NB4 (cell line): Measurements from ENCODE around the gene USP9X.
"Not testable (repeated sequence)": the region's sequence is repeated elsewhere in the genome, so short reads cannot be mapped to it uniquely, and the experiment has no call there.

Experiments used
- DNase-seq: peaks from one replicate; pipeline ENCODE4 v3.0.0; 2010; ENCODE audit warnings: low read depth
- H3K4me3 ChIP-seq: one replicate; pipeline ENCODE4 v1.5.1; 2011; ENCODE audit warnings: mild to moderate bottlenecking, low read depth, low read length, moderate library complexity
- CTCF ChIP-seq: IDR thresholded peaks from one replicate; pipeline ENCODE4 v1.5.1; 2012; ENCODE audit warnings: low read depth, low read length
- MAX ChIP-seq: IDR thresholded peaks from 2 replicates; pipeline ENCODE4 v1.6.1; 2011; ENCODE audit warnings: low read depth, low read length
- MYC ChIP-seq: IDR thresholded peaks from 2 replicates; pipeline ENCODE4 v1.6.1; 2011; ENCODE audit warnings: low read depth, low read length
- POLR2A ChIP-seq: IDR thresholded peaks from 2 replicates; pipeline ENCODE4 v1.6.1; 2011; ENCODE audit warnings: mild to moderate bottlenecking; ENCODE audit not compliant: insufficient read length; ENCODE audit errors: extremely low read depth

USP9X gene

GRCh38 chrX:41150043-41150442 lies 64.8 kb downstream of the USP9X start:
- TF ChIP-seq MAX (no peak), POLR2A (no peak), MYC (no peak), CTCF (no peak)
- no peak for DNase-seq
- H3K4me3 ChIP-seq: no peak overlapping the region

GRCh38 chrX:41151726-41152125 lies 66.5 kb downstream of the USP9X start:
- not testable (repeated sequence) for H3K4me3 ChIP-seq, DNase-seq

- TF ChIP-seq MAX (no peak), POLR2A (no peak), MYC (no peak), CTCF (no peak)
- no peak overlapping the region for H3K4me3 ChIP-seq
- DNase-seq: no peak
Observed at GRCh38 chrX:41152221-41152620, 67.0 kb downstream of the USP9X start.

- TF ChIP-seq CTCF: no peak
- no peak for TF ChIP-seq MAX
- TF ChIP-seq MYC: no peak
- no peak for TF ChIP-seq POLR2A
- no peak overlapping the region for H3K4me3 ChIP-seq
- DNase-seq: no peak
Observed at GRCh38 chrX:41153448-41153847, 68.2 kb downstream of the USP9X start.

GRCh38 chrX:41153957-41154356 lies 68.7 kb downstream of the USP9X start:
- H3K4me3 ChIP-seq: no peak overlapping the region

GRCh38 chrX:41164449-41164848 lies 79.2 kb downstream of the USP9X start:
- no peak overlapping the region for H3K4me3 ChIP-seq
- DNase-seq: no peak
- no peak for TF ChIP-seq MYC
- TF ChIP-seq POLR2A: no peak
- no peak for TF ChIP-seq MAX
- no peak for TF ChIP-seq CTCF

More at GRCh38 chrX:41153957-41154356, 68.7 kb downstream of the USP9X start:
- no peak for TF ChIP-seq MYC
- no peak for TF ChIP-seq POLR2A
- no peak for DNase-seq

GRCh38 chrX:41167888-41168287 lies 82.6 kb downstream of the USP9X start:
- no peak for TF ChIP-seq POLR2A
- no peak for TF ChIP-seq CTCF
- TF ChIP-seq MYC: no peak
- TF ChIP-seq MAX: no peak
- no peak overlapping the region for H3K4me3 ChIP-seq
- DNase-seq: peak; percentile 11
